T1000 (cell line): ENCODE results near the gene FAM124A.

Source experiments
- DNase-seq: peaks from one replicate; lab custom pipeline; 2025; ENCODE audit warnings: mixed read lengths; lab: John Stamatoyannopoulos, UW

Gene FAM124A

GRCh38 chr13:51243227-51243626, 21.0 kb downstream of the FAM124A start:
- DNase-seq = no peak

- no peak for DNase-seq
Observed at GRCh38 chr13:51243832-51244231, 21.6 kb downstream of the FAM124A start.

DNA sequence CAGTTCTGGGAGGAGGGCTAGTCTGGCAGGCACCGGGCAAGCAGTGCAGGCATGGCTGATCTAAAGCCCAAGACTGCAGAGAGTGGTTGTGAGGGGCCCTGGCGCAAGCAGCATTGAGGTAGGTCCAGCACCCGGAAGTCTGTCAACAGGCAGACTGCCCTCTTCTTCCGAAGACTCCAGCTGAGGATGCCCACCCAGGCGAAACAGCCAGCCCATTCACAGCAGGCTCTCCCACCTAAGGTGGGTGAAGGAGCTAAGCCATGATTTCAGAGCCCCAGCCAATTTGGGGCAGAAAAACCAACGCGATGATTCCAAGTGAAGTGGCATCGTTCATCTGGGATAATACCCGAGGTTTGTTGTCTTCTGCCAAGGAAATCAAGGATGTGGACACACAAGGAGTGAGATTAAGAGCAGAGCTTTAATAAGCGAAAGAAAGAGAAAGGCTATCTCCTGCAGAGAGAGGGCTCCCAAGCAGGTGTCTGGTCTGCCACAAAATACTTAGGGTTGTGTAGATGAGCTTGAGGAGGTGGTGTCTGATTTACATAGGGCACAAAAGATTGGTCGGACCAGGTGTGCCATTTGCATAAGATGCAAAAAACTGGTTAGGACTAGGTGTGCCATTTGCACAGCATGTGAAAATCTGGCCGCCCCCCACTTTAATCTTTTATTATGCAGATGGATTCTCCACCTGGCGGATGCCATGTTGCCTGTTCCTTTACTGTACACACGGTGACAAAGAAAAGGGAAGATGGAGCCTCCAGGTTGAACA, 22.6 kb downstream of the FAM124A start:
- no peak for DNase-seq

GRCh38 chr13:51245583-51245982, 23.4 kb downstream of the FAM124A start:
- DNase-seq = no peak

GRCh38 chr13:51246025-51246417, 23.8 kb downstream of the FAM124A start:
- DNase-seq = no peak

DNA sequence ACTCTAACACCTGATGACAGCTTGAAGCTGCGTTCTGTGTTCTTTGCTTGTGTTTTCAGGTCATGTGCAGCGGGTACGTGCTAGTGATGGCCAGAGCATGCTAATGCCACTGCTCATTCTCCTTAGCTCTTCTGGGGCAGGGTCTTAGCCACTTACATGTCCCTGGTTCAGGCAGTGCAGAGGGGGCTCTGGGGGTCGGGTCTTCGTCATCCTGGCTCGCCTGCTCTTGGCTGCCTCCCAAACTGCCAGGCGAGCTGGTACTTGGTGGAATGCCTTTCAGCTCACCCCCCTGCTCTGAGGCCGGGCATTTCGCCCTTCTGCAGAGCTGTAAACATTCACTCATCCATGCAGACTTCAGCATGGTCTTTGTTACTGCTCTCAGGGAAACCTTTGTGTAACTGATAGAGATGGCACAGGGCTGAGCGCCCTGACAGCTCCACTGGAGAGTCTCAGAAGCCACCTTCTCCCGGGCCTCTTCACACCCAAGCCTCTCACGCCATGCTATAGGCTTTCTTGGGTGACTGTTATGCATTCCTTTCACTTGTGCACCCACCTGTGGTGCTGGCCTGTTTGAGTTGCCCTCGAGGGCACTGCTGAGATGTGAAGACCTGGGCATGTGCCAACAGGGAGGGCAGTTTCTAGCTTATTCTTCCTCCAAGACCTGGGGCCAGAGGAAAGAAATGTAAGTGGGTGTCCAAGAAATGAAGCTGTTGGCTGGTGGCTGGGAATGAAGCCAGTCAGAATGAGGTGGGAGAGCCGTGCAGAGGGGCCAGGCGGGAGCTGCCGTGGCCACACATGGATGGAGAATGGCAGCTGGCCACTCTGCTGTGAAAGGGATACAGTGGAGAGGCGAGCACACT, 24.4 kb downstream of the FAM124A start:
- no peak for DNase-seq

- DNase-seq = no peak
Observed at GRCh38 chr13:51249255-51249654, 27.1 kb downstream of the FAM124A start.

- DNase-seq = no peak
Observed at GRCh38 chr13:51249770-51250741, 27.9 kb downstream of the FAM124A start.

- DNase-seq = no peak
Observed at GRCh38 chr13:51251480-51251879, 29.3 kb downstream of the FAM124A start.

DNA sequence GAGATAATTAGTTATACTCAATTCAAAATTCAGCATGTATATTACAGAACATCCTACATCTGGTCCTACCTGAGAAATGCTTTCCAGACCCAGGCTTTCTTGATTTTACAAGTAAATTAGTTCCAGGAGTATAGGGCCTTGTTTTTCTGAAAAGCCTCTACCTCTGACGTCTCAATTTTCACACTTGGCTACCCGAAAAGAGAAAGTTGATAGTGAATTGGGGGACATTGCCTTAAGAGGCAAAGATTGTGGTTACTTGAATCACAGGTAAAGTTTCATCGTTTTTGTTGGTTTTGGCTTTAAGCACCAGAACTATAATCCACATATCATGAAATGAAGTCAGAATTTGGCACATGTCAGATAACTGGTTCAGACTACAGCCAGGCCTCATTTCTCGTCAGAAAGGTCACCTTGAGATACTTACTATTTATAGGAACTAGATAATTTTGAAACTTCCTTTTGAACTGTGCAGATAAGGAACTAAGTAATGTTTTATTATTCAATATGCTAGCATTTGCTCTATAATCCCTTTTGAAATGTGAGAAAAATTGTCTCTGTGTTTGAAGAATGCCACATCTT, 30.8 kb downstream of the FAM124A start:
- DNase-seq = no peak

DNA sequence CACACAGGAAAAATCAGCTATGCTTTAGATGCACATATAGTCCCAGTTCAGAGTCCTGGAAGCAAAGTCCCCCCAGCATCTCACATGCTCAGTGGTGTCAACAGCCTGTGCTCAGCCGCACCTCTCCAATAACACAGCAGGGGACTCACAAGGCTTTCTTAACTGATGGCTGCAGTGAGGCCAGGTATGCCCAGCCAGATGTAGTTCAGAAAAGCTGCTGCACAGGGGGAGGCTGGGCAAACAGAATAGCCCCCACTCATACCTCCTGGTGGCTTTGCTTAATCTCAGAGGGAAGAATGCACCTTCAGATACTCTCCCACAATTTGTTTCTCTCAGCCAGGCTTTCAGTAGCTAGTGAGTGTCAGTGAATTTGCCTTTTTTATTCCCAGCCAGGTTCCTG, 33.4 kb downstream of the FAM124A start:
- DNase-seq = no peak

DNA sequence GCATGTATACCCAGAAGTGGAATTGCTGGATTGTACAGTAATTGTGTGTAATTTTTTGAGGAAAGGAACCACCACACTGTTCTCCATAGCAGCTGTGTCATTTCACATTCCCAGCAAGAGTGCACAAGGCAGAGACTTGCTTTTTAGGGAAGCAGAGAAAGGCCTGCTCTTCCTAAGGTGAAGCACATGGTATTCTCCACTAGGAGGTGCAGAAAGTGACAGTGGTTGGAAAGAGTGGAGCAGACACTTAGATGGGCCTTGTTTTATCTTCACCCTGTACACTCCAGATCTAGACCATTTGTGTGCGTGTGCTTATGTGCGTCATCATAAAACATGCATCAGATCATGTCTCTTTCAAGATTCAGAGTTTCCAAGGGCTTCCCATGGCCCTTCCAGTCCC, 35.0 kb downstream of the FAM124A start:
- DNase-seq = no peak

- DNase-seq = no peak
Observed at GRCh38 chr13:51258612-51259548, 36.7 kb downstream of the FAM124A start.

DNA sequence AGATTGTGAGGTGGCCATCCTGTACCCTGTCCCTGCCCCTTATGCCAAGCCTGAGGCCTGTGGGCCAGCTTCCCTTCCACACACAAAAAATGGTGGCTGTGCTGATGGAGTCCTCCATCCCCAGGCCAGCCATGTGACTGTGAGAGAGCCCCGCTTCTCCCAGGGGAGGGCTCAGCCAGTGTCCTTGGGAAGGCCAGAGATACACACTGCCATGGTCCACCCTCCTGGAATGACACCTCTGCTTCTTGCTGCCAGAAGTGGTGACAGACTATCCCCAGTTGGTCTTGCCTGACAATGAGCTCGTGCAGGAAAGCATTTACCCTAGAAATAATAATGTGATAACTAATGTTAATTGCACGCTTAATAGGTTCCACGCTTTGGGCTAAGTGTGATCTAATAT, 38.0 kb downstream of the FAM124A start:
- DNase-seq = no peak

DNA sequence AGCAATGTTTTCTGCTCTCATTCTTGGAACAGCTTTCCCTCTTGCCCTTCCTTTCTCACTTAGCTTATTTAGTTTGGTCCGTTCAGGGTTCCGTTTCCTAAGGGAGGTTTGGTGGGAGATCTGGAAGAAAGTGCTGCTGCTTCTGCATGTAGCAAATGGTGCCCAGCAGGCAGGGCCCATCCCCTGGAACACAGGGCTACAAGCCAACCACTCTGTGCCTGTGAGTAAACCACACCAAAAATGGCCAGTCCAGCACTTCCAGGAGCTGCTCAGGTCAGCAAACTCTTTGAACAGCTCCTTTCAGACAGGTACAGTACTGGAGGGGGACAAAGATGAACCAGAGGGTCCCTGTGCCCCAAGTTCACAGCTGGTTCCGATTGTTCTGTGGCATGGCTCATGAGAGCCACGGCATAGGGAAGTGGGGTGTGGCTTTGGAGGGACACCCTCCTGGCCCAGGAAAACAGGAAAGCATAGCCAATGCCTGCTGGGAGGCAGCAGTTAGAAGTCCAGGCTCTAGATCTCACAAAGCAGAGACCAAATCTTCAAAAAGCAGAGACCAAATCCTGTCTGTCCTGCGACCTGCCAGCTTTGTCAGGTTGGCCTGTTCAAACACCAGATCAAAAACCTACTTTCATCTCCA, 39.5 kb downstream of the FAM124A start:
- DNase-seq = no peak

GRCh38 chr13:51262501-51263211, 40.5 kb downstream of the FAM124A start:
- DNase-seq = no peak

GRCh38 chr13:51266642-51267041, 44.4 kb downstream of the FAM124A start:
- no peak for DNase-seq

GRCh38 chr13:51267622-51268021, 45.4 kb downstream of the FAM124A start:
- DNase-seq = no peak

- no peak for DNase-seq
Observed at GRCh38 chr13:51269039-51269438, 46.8 kb downstream of the FAM124A start.
